ENCODE data around the gene TNFRSF8. TPM values are rescaled to one million over a fixed set of nuclear protein-coding genes. Genes with fewer than 3 reads are reported as not detected.
"Not testable (repeated sequence)": the region's sequence is repeated elsewhere in the genome, so short reads cannot be mapped to it uniquely, and the experiment has no call there.

The TNFRSF8 gene
- total RNA-seq, 1 donor from 2014 or later, result 1.8 TPM

DNA sequence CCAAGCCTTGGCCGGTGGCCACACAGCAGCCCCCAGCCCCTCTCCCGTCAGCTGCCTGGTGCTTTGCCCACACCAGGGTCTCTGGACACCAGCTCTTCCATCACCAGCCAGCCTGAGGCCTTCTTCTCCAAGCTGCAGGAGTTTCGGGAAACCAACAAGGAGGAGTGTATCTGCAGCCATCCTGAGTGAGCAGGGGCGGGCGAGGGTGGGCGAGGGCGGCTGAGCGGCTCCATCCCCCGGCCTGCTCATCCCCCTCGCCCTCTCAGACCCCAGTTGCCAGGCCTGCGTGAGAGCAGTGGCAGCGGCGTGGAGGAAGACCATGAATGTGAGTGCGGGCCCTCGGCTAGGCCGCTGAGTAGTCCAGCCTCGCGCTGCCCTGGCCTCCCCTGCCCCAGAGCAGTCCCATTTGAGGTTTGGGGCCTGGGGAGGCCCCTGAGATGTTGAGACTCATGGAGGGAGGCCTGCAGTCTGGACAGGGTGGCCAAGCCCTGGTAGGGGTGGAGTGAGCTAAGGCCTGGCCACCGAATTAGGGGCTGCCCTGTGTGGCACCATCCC is 34.1 kb upstream of the TNFRSF8 start:
- Histone ChIP-seq H3K9me3 (no peaks in the 10 kb centered on the region), H3K4me1 (peaks cover 10% of the 10 kb centered on the region), H3K4me3 (no peak overlapping the region), H3K27ac (no peak overlapping the region), H3K36me3 (peaks cover 51% of the 10 kb centered on the region), H3K27me3 (no peaks in the 10 kb centered on the region)
- TF ChIP-seq, protein P1, sequence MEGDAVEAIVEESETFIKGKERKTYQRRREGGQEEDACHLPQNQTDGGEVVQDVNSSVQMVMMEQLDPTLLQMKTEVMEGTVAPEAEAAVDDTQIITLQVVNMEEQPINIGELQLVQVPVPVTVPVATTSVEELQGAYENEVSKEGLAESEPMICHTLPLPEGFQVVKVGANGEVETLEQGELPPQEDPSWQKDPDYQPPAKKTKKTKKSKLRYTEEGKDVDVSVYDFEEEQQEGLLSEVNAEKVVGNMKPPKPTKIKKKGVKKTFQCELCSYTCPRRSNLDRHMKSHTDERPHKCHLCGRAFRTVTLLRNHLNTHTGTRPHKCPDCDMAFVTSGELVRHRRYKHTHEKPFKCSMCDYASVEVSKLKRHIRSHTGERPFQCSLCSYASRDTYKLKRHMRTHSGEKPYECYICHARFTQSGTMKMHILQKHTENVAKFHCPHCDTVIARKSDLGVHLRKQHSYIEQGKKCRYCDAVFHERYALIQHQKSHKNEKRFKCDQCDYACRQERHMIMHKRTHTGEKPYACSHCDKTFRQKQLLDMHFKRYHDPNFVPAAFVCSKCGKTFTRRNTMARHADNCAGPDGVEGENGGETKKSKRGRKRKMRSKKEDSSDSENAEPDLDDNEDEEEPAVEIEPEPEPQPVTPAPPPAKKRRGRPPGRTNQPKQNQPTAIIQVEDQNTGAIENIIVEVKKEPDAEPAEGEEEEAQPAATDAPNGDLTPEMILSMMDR (IDR thresholded peaks at IDR 0.05), result no peak
- no peak for DNase-seq
- intact Hi-C loops (cut with DNase I), result no loop called here
- ATAC-seq, result no peak

DNA sequence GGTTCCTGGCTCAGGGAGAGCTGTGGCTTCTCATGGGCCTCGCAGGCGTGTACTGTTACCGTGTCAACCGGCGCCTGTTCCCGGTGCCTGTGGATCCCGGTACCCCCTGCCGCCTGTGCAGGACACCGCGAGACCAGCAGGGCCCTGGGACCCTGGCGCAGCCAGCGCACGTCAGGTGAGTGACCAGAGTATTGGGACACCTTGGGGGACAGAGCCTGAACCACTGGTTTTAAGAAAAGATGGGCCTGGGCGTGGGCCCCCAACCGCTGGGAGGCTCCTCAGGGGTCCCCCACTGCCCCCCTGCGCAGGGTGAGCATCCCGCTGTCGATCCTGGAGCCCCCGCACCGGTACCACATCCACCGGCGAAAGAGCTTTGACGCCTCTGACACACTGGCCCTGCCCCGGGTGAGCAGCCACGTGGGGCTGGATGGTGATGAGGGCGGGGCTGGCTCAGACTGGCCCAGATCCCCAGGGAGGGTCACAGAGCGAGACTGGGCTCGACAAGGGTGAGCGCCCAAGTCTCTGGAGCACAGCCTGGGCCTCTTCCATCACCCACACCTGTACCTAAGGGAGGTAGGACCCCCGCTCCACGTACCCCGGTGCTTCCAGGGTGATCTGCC is 33.3 kb upstream of the TNFRSF8 start:
- ATAC-seq, result no peak
- TF ChIP-seq, protein P1 (IDR thresholded peaks at IDR 0.05), result no peak
- intact Hi-C loops (cut with DNase I), result no loop called here
- Histone ChIP-seq H3K9me3 (no peaks in the 10 kb centered on the region), H3K4me3 (no peak overlapping the region), H3K4me1 (peaks cover 10% of the 10 kb centered on the region), H3K27me3 (no peaks in the 10 kb centered on the region), H3K36me3 (peaks cover 45% of the 10 kb centered on the region), H3K27ac (no peak overlapping the region)
- no peak for DNase-seq

DNA sequence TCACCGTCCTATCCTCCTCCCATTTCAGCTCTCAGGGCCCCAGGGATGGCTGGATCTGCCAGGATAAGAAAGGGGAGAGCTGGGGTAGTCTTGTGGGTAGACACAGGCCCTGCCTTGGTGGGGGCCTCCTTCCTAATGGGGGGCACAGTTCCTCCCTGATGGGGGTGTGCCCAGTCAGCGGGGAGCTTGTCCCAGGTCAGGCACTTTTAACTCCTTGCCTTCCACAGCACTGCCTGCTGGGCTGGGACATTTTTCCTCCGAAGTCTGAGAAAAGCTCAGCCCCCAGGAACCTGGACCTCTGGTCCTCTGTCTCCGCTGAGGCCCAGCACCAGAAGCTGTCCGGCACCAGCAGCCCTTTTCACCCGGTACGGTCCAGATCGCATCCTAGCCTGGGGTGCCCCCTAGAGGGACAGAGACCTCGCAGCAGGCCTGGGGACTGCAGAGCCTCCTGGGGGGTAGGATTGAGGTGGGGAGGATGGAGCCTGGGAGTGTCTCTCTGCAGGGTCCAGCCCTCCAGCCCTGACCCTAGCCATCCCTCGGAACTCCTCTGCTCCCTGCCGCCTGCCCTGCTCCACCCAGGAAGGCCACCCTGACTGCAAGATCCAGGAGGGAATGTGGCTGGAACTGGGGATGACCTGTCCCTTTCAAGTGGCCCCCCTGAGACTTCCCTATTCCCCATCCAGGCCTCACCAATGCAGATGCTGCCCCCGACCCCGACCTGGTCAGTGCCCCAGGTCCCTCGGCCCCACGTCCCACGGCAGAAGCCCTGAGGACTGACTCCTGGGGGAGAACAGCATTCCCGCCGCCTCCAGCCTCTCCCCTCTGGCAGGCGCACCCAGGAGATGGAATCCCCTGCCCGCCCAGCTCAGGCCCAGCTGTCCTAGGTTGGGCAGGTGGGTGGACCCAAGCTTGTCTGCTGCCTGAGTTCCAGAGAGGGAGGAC is 31.8 kb upstream of the TNFRSF8 start:
- H3K4me1 ChIP-seq, result peaks cover 10% of the 10 kb centered on the region
- H3K36me3 ChIP-seq, result peaks cover 38% of the 10 kb centered on the region
- peak; percentile 74 for DNase-seq
- no peak overlapping the region for H3K4me3 ChIP-seq
- H3K27ac ChIP-seq, result peak overlapping the region; percentile 58
- TF ChIP-seq, protein P1 (IDR thresholded peaks at IDR 0.05), result peak; percentile 48
- intact Hi-C loops (cut with DNase I), result no loop called here
- ATAC-seq, result peak; percentile 75
- no peaks in the 10 kb centered on the region for H3K9me3 ChIP-seq
- H3K27me3 ChIP-seq, result no peaks in the 10 kb centered on the region

DNA sequence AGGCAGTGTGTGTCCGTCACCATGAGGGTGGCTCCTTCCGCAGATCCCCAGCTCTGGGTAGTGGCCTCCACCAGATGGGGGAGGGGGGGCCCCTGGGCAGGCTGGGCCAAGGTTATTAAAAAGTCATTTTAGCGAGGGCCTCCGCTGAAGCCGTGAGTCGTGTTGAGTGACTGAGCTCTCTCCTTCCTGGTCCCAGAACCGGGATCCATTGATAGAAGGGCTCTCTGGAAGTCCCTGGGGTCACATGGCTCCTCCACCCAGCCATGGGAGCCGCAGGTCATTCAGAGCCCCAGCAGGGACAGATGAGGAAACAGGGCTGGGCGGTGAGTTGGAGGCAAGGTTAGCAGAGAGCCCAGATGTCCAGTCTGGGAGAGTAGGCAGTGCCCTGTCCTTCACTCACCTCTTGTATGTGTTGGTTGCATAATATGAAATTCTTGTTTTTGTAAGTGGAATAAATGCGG is 30.9 kb upstream of the TNFRSF8 start:
- H3K36me3 ChIP-seq, result peaks cover 29% of the 10 kb centered on the region
- intact Hi-C loops (cut with DNase I), result no loop called here
- H3K4me1 ChIP-seq, result peaks cover 10% of the 10 kb centered on the region
- peak; percentile 81 for DNase-seq
- ATAC-seq, result peak; percentile 88
- no peak overlapping the region for H3K4me3 ChIP-seq
- H3K27me3 ChIP-seq, result no peaks in the 10 kb centered on the region
- TF ChIP-seq, protein P1 (IDR thresholded peaks at IDR 0.05), result no peak
- H3K27ac ChIP-seq, result peak overlapping the region; percentile 58
- H3K9me3 ChIP-seq, result no peaks in the 10 kb centered on the region

DNA sequence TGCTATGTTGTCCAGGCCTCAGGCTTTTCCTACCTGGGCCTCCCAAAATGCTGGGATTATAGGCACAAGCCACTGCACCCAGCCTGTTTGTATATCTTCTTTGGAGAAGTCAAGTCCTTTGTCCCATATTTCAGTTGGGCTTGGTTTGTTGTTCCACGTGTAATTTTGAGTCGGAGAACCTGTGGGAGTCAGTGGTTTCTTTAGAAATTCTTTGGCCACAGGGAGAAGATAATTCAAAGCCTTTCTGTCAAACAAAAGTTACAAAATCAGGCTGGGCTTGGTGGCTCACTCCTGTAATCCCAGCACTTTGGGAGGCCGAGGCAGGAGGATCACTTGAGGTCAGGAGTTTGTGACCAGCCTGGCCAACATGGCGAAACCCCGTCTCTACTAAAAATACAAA is 29.7 kb upstream of the TNFRSF8 start:
- ATAC-seq; H3K27me3 ChIP-seq; intact Hi-C loops (cut with DNase I): not testable (repeated sequence)

DNA sequence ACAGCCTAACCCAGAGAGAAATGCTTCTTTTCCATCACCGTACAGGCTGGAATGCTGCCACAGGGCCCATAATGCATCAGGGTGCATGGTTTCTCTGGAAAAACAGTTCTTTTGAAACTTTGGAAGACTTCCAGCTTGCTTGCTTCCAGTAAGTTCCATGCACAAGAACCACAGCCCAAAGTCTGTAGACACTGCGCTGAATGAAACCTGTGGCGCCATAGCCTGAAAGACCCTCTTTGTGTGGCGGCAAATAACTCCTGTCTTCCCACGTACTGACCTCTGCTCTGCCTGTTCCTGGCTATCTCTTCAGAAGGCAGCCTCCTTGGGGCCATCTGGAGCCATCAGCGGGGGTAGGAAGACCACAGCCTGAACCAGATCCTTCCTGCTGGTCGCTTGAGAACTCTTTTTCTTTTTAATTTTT is 28.7 kb upstream of the TNFRSF8 start:
- Histone ChIP-seq H3K36me3 (peaks cover 9% of the 10 kb centered on the region), H3K9me3 (no peaks in the 10 kb centered on the region), H3K4me3 (no peak overlapping the region), H3K27ac (no peak overlapping the region), H3K27me3 (no peaks in the 10 kb centered on the region), H3K4me1 (peaks cover 10% of the 10 kb centered on the region)
- TF ChIP-seq, protein P1 (IDR thresholded peaks at IDR 0.05), result no peak
- DNase-seq (no peak), ATAC-seq (no peak)
- intact Hi-C loops (cut with DNase I), result no loop called here

More for the DNA sequence above, 29.7 kb upstream of the TNFRSF8 start:
- Histone ChIP-seq H3K36me3 (peaks cover 18% of the 10 kb centered on the region), H3K4me1 (peaks cover 10% of the 10 kb centered on the region)
- not testable (repeated sequence) for H3K27ac ChIP-seq, H3K9me3 ChIP-seq, DNase-seq, H3K4me3 ChIP-seq
